ENCODE data around the gene OSBPL1A. TPM values are rescaled to one million over a fixed set of nuclear protein-coding genes. Genes with fewer than 3 reads are reported as not detected.

The OSBPL1A gene
- total RNA-seq, 1 donor from 2014 or later: 29.7 TPM

GRCh38 chr18:24346254-24346653 lies 51.4 kb downstream of the OSBPL1A start:
- no peak overlapping the region for H3K4me3 Mint-ChIP-seq (ENCODE audit: unreplicated experiment)
- H3K9me3 Mint-ChIP-seq (ENCODE audit: unreplicated experiment): peaks cover 12% of the 10 kb centered on the region
- H3K4me1 Mint-ChIP-seq (ENCODE audit: unreplicated experiment): peaks cover 6% of the 10 kb centered on the region
- DNase-seq (ENCODE audit: extremely low spot score, unreplicated experiment): no peak
- H3K27me3 Mint-ChIP-seq (ENCODE audit: unreplicated experiment): no peaks in the 10 kb centered on the region
- H3K36me3 Mint-ChIP-seq (ENCODE audit: unreplicated experiment): peaks cover 14% of the 10 kb centered on the region
- no peak overlapping the region for H3K27ac Mint-ChIP-seq (ENCODE audit: unreplicated experiment)
- no peak for TF ChIP-seq CTCF (IDR thresholded peaks at IDR 0.05)

GRCh38 chr18:24344509-24344908 lies 53.1 kb downstream of the OSBPL1A start:
- DNase-seq (ENCODE audit: extremely low spot score, unreplicated experiment): no peak
- no peak overlapping the region for H3K4me3 Mint-ChIP-seq (ENCODE audit: unreplicated experiment)
- peaks cover 12% of the 10 kb centered on the region for H3K9me3 Mint-ChIP-seq (ENCODE audit: unreplicated experiment)
- TF ChIP-seq CTCF (IDR thresholded peaks at IDR 0.05): no peak
- no peak overlapping the region for H3K27ac Mint-ChIP-seq (ENCODE audit: unreplicated experiment)
- H3K36me3 Mint-ChIP-seq (ENCODE audit: unreplicated experiment): peaks cover 14% of the 10 kb centered on the region
- peaks cover 6% of the 10 kb centered on the region for H3K4me1 Mint-ChIP-seq (ENCODE audit: unreplicated experiment)
- H3K27me3 Mint-ChIP-seq (ENCODE audit: unreplicated experiment): no peaks in the 10 kb centered on the region

- Mint-ChIP-seq H3K36me3 (ENCODE audit: unreplicated experiment) (peaks cover 14% of the 10 kb centered on the region), H3K9me3 (ENCODE audit: unreplicated experiment) (peaks cover 12% of the 10 kb centered on the region), H3K4me1 (ENCODE audit: unreplicated experiment) (peaks cover 6% of the 10 kb centered on the region), H3K27ac (ENCODE audit: unreplicated experiment) (no peak overlapping the region), H3K27me3 (ENCODE audit: unreplicated experiment) (no peaks in the 10 kb centered on the region), H3K4me3 (ENCODE audit: unreplicated experiment) (no peak overlapping the region)
- DNase-seq (ENCODE audit: extremely low spot score, unreplicated experiment): no peak
- no peak for TF ChIP-seq CTCF (IDR thresholded peaks at IDR 0.05)
These were observed 55.3 kb downstream of the OSBPL1A start for GRCh38 chr18:24342347-24342746.

- H3K4me1 Mint-ChIP-seq (ENCODE audit: unreplicated experiment): peaks cover 6% of the 10 kb centered on the region
- no peaks in the 10 kb centered on the region for H3K27me3 Mint-ChIP-seq (ENCODE audit: unreplicated experiment)
- H3K27ac Mint-ChIP-seq (ENCODE audit: unreplicated experiment): no peak overlapping the region
- TF ChIP-seq CTCF (IDR thresholded peaks at IDR 0.05): no peak
- H3K4me3 Mint-ChIP-seq (ENCODE audit: unreplicated experiment): no peak overlapping the region
- DNase-seq (ENCODE audit: extremely low spot score, unreplicated experiment): no peak
- H3K36me3 Mint-ChIP-seq (ENCODE audit: unreplicated experiment): peaks cover 13% of the 10 kb centered on the region
- H3K9me3 Mint-ChIP-seq (ENCODE audit: unreplicated experiment): peaks cover 12% of the 10 kb centered on the region
These were observed 56.3 kb downstream of the OSBPL1A start for GRCh38 chr18:24341361-24341760.

GRCh38 chr18:24333084-24333483 lies 64.5 kb downstream of the OSBPL1A start:
- TF ChIP-seq CTCF (IDR thresholded peaks at IDR 0.05): no peak
- Mint-ChIP-seq H3K27me3 (ENCODE audit: unreplicated experiment) (no peaks in the 10 kb centered on the region), H3K4me1 (ENCODE audit: unreplicated experiment) (no peaks in the 10 kb centered on the region), H3K36me3 (ENCODE audit: unreplicated experiment) (peaks cover 8% of the 10 kb centered on the region), H3K9me3 (ENCODE audit: unreplicated experiment) (no peaks in the 10 kb centered on the region), H3K27ac (ENCODE audit: unreplicated experiment) (no peak overlapping the region), H3K4me3 (ENCODE audit: unreplicated experiment) (no peak overlapping the region)
- DNase-seq (ENCODE audit: extremely low spot score, unreplicated experiment): no peak

All from osteocyte (in vitro differentiated cells).